IMR-90 (cell line): ENCODE results near the gene SLC38A5. TPM values are rescaled to one million over a fixed set of nuclear protein-coding genes. Genes with fewer than 3 reads are reported as not detected.

Experiments
- ATAC-seq: fragments of 200-7000 bp; cut with Tn5 transposase; 2 replicates; pipeline ENCODE4 v1.9.1; 2020; ENCODE audit warnings: low read depth, mild to moderate bottlenecking, moderate library complexity
- BruUV-seq: library from RNA; stranded (reverse); fragments of 400-500 nt; replicated peaks from 2 replicates; lab custom pipeline; 2021; lab: Mats Ljungman, UMichigan
- CTCF ChIA-PET: fragments of 300-600 bp; formaldehyde crosslinking; extraction: SDS; loops from one replicate; lab custom pipeline; 2021; ENCODE audit warnings: antibody characterized with exemption; lab: Yijun Ruan, JAX
- POLR2A ChIA-PET: fragments of 300-600 bp; sonication (Branson Sonifier 250); formaldehyde crosslinking; loops from one replicate; lab custom pipeline; 2022; ENCODE audit warnings: antibody characterized with exemption; ENCODE audit not compliant: unreplicated experiment; lab: Charles Lee
- DNase-seq: peaks from one replicate; pipeline ENCODE4 v3.0.0; 2013
- H2AFZ ChIP-seq: replicated peaks from 2 replicates; pipeline ENCODE3; 2013; ENCODE audit warnings: low read length, mild to moderate bottlenecking; ENCODE audit not compliant: poor library complexity
- H2AK5ac ChIP-seq: 2 replicates; pipeline ENCODE4 v1.6.1; 2013; ENCODE audit warnings: low read depth, low read length, inconsistent platforms
- H2AK9ac ChIP-seq: replicated peaks from 2 replicates; pipeline ENCODE3; 2013; ENCODE audit warnings: mild to moderate bottlenecking, low read depth, low read length, moderate library complexity; ENCODE audit not compliant: poor library complexity
- H2BK120ac ChIP-seq: 2 replicates; pipeline ENCODE4 v1.6.1; 2013; ENCODE audit warnings: low read depth, low read length, inconsistent platforms
- H2BK15ac ChIP-seq: 3 replicates; pipeline ENCODE4 v1.6.1; 2013; ENCODE audit warnings: low read depth, low read length, inconsistent platforms
- H2BK20ac ChIP-seq: 2 replicates; pipeline ENCODE4 v1.6.1; 2013; ENCODE audit warnings: low read depth, mild to moderate bottlenecking, inconsistent platforms, low read length, moderate library complexity
- H2BK5ac ChIP-seq: 2 replicates; pipeline ENCODE4 v1.6.1; 2013; ENCODE audit warnings: mild to moderate bottlenecking, low read depth, low read length, inconsistent platforms; ENCODE audit not compliant: poor library complexity, severe bottlenecking
- H3K14ac ChIP-seq: replicated peaks from 2 replicates; pipeline ENCODE4 v1.6.1; 2013; ENCODE audit warnings: low read depth, low read length, inconsistent platforms
- H3K18ac ChIP-seq: 2 replicates; pipeline ENCODE4 v1.6.1; 2013; ENCODE audit warnings: low read depth, low read length, control low read depth
- H3K23ac ChIP-seq: 2 replicates; pipeline ENCODE4 v1.6.1; 2013; ENCODE audit warnings: low read depth, low read length, inconsistent platforms
- H3K27ac ChIP-seq: 2 replicates; pipeline ENCODE4 v1.5.1; 2013; ENCODE audit warnings: mild to moderate bottlenecking, control low read depth, low read length; ENCODE audit not compliant: insufficient read depth
- H3K27me3 ChIP-seq: 2 replicates; pipeline ENCODE4 v1.6.1; 2013; ENCODE audit warnings: low read length; ENCODE audit not compliant: control insufficient read depth, insufficient read depth
- H3K36me3 ChIP-seq: 2 replicates; pipeline ENCODE4 v1.6.1; 2013; ENCODE audit warnings: low read length, mixed read lengths; ENCODE audit not compliant: control insufficient read depth, insufficient read depth
- H3K4ac ChIP-seq: 2 replicates; pipeline ENCODE4 v1.6.1; 2013; ENCODE audit warnings: low read depth, low read length, inconsistent platforms
- H3K4me1 ChIP-seq: 2 replicates; pipeline ENCODE4 v1.6.1; 2013; ENCODE audit warnings: low read length, mixed read lengths; ENCODE audit not compliant: control insufficient read depth, insufficient read depth
- H3K4me2 ChIP-seq: 2 replicates; pipeline ENCODE4 v1.6.1; 2013; ENCODE audit warnings: low read depth, mild to moderate bottlenecking, control low read depth, low read length, moderate library complexity
- H3K4me3 ChIP-seq: 2 replicates; pipeline ENCODE4 v1.5.1; 2013; ENCODE audit warnings: low read depth, mild to moderate bottlenecking, control low read depth, low read length, moderate library complexity; ENCODE audit not compliant: insufficient read depth
- H3K56ac ChIP-seq: 2 replicates; pipeline ENCODE4 v1.6.1; 2013; ENCODE audit warnings: low read length, inconsistent platforms; ENCODE audit not compliant: insufficient read depth; ENCODE audit errors: extremely low read depth
- H3K79me1 ChIP-seq, 2 experiments: 2 replicates each; pipeline ENCODE4 v1.6.1; 2013; ENCODE audit warnings: low read length in 2 of 2, inconsistent platforms in 1 of 2, low read depth in 1 of 2
- H3K9ac ChIP-seq: 2 replicates; pipeline ENCODE4 v1.6.1; 2013; ENCODE audit warnings: low read depth, low read length, control low read depth
- H3K9me1 ChIP-seq: 2 replicates; pipeline ENCODE4 v1.6.1; 2013; ENCODE audit warnings: low read length, inconsistent platforms; ENCODE audit not compliant: insufficient read depth
- H3K9me3 ChIP-seq: 2 replicates; pipeline ENCODE4 v1.6.1; 2013; ENCODE audit warnings: low read length; ENCODE audit not compliant: control insufficient read depth, insufficient read depth
- H4K20me1 ChIP-seq: 2 replicates; pipeline ENCODE4 v1.6.1; 2013; ENCODE audit warnings: low read length, inconsistent platforms; ENCODE audit not compliant: insufficient read depth
- H4K5ac ChIP-seq: 2 replicates; pipeline ENCODE4 v1.6.1; 2013; ENCODE audit warnings: mild to moderate bottlenecking, low read depth, low read length, control low read depth
- H4K8ac ChIP-seq, 2 experiments: 2 replicates each; pipeline ENCODE4 v1.6.1; 2013; ENCODE audit warnings: low read depth in 2 of 2, low read length in 2 of 2, control low read depth in 1 of 2, inconsistent platforms in 1 of 2
- H4K91ac ChIP-seq: 2 replicates; pipeline ENCODE4 v1.6.1; 2013; ENCODE audit warnings: low read depth, low read length, inconsistent platforms; ENCODE audit not compliant: insufficient read depth
- BHLHE40 ChIP-seq: fragments of 150-350 bp; IDR thresholded peaks from 2 replicates; pipeline ENCODE4 v1.6.1; 2016; ENCODE audit warnings: mild to moderate bottlenecking, low read depth, low read length
- CEBPB ChIP-seq: IDR thresholded peaks from 2 replicates; pipeline ENCODE4 v1.6.1; 2012; ENCODE audit warnings: low read depth, low read length, improper control_type of control experiment
- CHD1 ChIP-seq: IDR thresholded peaks from 2 replicates; pipeline ENCODE4 v1.6.1; 2012; ENCODE audit warnings: low read depth, low read length, improper control_type of control experiment
- CTCF ChIP-seq: conservative IDR thresholded peaks from 2 replicates; pipeline ENCODE4 v1.5.1; 2012; ENCODE audit warnings: mild to moderate bottlenecking, low read depth, low read length, improper control_type of control experiment
- ELK1 ChIP-seq: fragments of 150-350 bp; IDR thresholded peaks from 2 replicates; pipeline ENCODE4 v1.6.1; 2016; ENCODE audit warnings: low read depth, mild to moderate bottlenecking, low read length, moderate library complexity, borderline replicate concordance
- FOS ChIP-seq: fragments of 150-350 bp; IDR thresholded peaks from 2 replicates; pipeline ENCODE4 v1.6.1; 2016; ENCODE audit warnings: low read depth, low read length
- MAFK ChIP-seq: IDR thresholded peaks from 2 replicates; pipeline ENCODE4 v1.6.1; 2012; ENCODE audit warnings: low read depth, low read length, improper control_type of control experiment
- MAZ ChIP-seq: IDR thresholded peaks from 2 replicates; pipeline ENCODE4 v1.6.1; 2012; ENCODE audit warnings: low read depth, mild to moderate bottlenecking, low read length, improper control_type of control experiment, moderate library complexity, borderline replicate concordance
- MXI1 ChIP-seq: IDR thresholded peaks from 2 replicates; pipeline ENCODE4 v1.6.1; 2012; ENCODE audit warnings: low read depth, mild to moderate bottlenecking, low read length, moderate library complexity, borderline replicate concordance
- NFE2L2 ChIP-seq: fragments of 150-350 bp; IDR thresholded peaks from 2 replicates; pipeline ENCODE4 v1.6.1; 2016; ENCODE audit warnings: low read depth, mild to moderate bottlenecking, low read length
- POLR2A ChIP-seq: IDR thresholded peaks from 2 replicates; pipeline ENCODE4 v1.6.1; 2012; ENCODE audit warnings: mild to moderate bottlenecking, low read depth, low read length
- RAD21 ChIP-seq: IDR thresholded peaks from 2 replicates; pipeline ENCODE4 v1.6.1; 2012; ENCODE audit warnings: low read length, improper control_type of control experiment
- RCOR1 ChIP-seq: IDR thresholded peaks from 2 replicates; pipeline ENCODE4 v1.6.1; 2012; ENCODE audit warnings: mild to moderate bottlenecking, low read length, improper control_type of control experiment; ENCODE audit not compliant: insufficient replicate concordance
- RFX5 ChIP-seq: IDR thresholded peaks from 2 replicates; pipeline ENCODE4 v1.8.0; 2012; ENCODE audit warnings: low read depth, mild to moderate bottlenecking, low read length, moderate library complexity
- SMC3 ChIP-seq: fragments of 150-350 bp; IDR thresholded peaks from 2 replicates; pipeline ENCODE4 v1.6.1; 2016; ENCODE audit warnings: low read depth, mild to moderate bottlenecking, antibody characterized with exemption, low read length, moderate library complexity
- USF2 ChIP-seq: fragments of 150-350 bp; IDR thresholded peaks from 2 replicates; pipeline ENCODE4 v1.6.1; 2017; ENCODE audit warnings: mild to moderate bottlenecking, antibody characterized with exemption, low read length, low read depth
- WGBS, 2 experiments: methylation state at CpG; one replicate each; pipeline versions ENCODE4 v1.1.5 to v1.1.7; 2013; ENCODE audit warnings: missing lambda C conversion rate in 2 of 2; ENCODE audit not compliant: insufficient read length in 1 of 2; ENCODE audit errors: extremely low coverage in 2 of 2; 5-methylcytosine and 5-hydroxymethylcytosine counted together
- dilution Hi-C: fragments of 300-500 bp; cut with HindIII; formaldehyde crosslinking; loops from one replicate; pipeline ENCODE4 v1.14.3; 2018; ENCODE audit warnings: low sequenced_read_pairs; ENCODE audit not compliant: unreplicated experiment
- in situ Hi-C: fragments of 300-500 bp; cut with MboI; formaldehyde crosslinking; loops from 3 replicates; pipeline ENCODE4 v1.14.3; 2019; ENCODE audit warnings: low sequenced_read_pairs, inconsistent platforms, mixed read lengths
- intact Hi-C: fragments of 100-400 bp; cut with micrococcal nuclease; formaldehyde crosslinking; loops from 2 replicates; pipeline ENCODE4 v1.10.0; 2022
- polyA plus RNA-seq, 3 experiments: library from polyadenylated mRNA; depleted of rRNA; stranded (reverse); fragments of >200 nt; gene quantifications; 2 replicates each; pipeline ENCODE4 v1.2.3, GENCODE V29; 2012; ENCODE audit warnings: low replicate concordance in 1 of 3
- total RNA-seq: library from RNA; depleted of rRNA; stranded (reverse); fragments of >200 nt; gene quantifications from 2 replicates; pipeline ENCODE4 v1.2.3, GENCODE V29; 2012

SLC38A5 gene
- total and polyA plus RNA-seq, 2 of the 4 experiments (the other 2 are of a cell fraction), result 12.2 to 20.4 TPM

GRCh38 chrX:48489296-48489695 is 19.2 kb upstream of the SLC38A5 start:
- CTCF ChIA-PET, result no interaction called here
- Histone ChIP-seq H2BK5ac (no peak overlapping the region), H3K27ac (no peak overlapping the region), H2BK120ac (no peak overlapping the region), H2AK9ac (no peak overlapping the region), H3K36me3 (peaks cover 3% of the 10 kb centered on the region; the same call in 1 of the 2 replicates), H3K4ac (no peak overlapping the region), H4K5ac (no peak overlapping the region), H3K23ac (no peak overlapping the region), H3K9ac (no peak overlapping the region), H4K91ac (no peak overlapping the region), H3K14ac (no peak overlapping the region), H3K56ac (no peak overlapping the region), H2AK5ac (no peak overlapping the region), H3K27me3 (no peaks in the 10 kb centered on the region), H2AFZ (no peak overlapping the region), H3K79me1 (no peaks in the 10 kb centered on the region), H3K18ac (no peak overlapping the region), H4K20me1 (no peaks in the 10 kb centered on the region), H3K9me3 (no peaks in the 10 kb centered on the region; the same call in 1 of the 2 replicates), H3K4me2 (no peak overlapping the region), H3K4me3 (no peak overlapping the region), H2BK20ac (no peak overlapping the region), H3K4me1 (peaks cover 5% of the 10 kb centered on the region), H3K9me1 (peaks cover 11% of the 10 kb centered on the region), H4K8ac (no peak overlapping the region), H2BK15ac (no peak overlapping the region)
- no TSS peak for BruUV-seq
- POLR2A ChIA-PET, result no interaction called here
- in situ Hi-C loops, result no loop called here
- no peak for DNase-seq
- TF ChIP-seq RAD21 (no peak), CHD1 (no peak), SMC3 (no peak), MAFK (no peak), USF2 (no peak), RFX5 (no peak), POLR2A (no peak), CEBPB (no peak), BHLHE40 (no peak), NFE2L2 (no peak), CTCF (no peak), RCOR1 (no peak), FOS (no peak), MXI1 (no peak), MAZ (no peak), ELK1 (no peak)
- intact Hi-C loops, result no loop called here
- dilution Hi-C loops, result no loop called here
- WGBS, 2 experiments, result 80% methylated on average over 1 of the region's 9 CpGs; no CpG with 5 or more reads in 1 of the 2 experiments
- ATAC-seq, result no peak
